ENCODE data around the gene TMEM179.

DNA sequence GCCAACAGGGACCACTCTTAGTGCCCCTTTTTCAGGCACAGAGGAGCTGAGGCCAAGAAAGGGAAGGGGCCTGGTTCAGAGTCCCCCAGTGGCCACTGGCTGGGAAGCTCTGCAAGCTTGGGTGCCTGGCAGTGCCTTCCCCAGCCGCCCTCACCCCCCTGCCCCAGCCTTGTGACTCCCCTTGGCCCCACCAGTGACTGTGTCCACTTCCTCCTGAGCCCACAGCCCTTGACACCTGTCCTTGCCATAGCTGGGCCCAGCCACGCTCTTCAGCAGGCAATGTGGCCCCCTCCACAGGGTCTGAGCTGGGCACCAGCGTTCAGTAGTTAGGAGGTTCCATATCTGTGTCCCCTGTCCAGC is 44.0 kb downstream of the TMEM179 start:
- TF ChIP-seq POLR2A (IDR thresholded peaks at IDR 0.05): no peak
- TF ChIP-seq, protein P1, sequence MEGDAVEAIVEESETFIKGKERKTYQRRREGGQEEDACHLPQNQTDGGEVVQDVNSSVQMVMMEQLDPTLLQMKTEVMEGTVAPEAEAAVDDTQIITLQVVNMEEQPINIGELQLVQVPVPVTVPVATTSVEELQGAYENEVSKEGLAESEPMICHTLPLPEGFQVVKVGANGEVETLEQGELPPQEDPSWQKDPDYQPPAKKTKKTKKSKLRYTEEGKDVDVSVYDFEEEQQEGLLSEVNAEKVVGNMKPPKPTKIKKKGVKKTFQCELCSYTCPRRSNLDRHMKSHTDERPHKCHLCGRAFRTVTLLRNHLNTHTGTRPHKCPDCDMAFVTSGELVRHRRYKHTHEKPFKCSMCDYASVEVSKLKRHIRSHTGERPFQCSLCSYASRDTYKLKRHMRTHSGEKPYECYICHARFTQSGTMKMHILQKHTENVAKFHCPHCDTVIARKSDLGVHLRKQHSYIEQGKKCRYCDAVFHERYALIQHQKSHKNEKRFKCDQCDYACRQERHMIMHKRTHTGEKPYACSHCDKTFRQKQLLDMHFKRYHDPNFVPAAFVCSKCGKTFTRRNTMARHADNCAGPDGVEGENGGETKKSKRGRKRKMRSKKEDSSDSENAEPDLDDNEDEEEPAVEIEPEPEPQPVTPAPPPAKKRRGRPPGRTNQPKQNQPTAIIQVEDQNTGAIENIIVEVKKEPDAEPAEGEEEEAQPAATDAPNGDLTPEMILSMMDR (IDR thresholded peaks at IDR 0.05): no peak
